Measurements from ENCODE around the gene ABTB2. TPM values are rescaled to one million over a fixed set of nuclear protein-coding genes. Genes with fewer than 3 reads are reported as not detected.

Gene ABTB2
- total RNA-seq, 4 donors from 2014 or later, result 0.79 to 4.1 (median 3.7) TPM

DNA sequence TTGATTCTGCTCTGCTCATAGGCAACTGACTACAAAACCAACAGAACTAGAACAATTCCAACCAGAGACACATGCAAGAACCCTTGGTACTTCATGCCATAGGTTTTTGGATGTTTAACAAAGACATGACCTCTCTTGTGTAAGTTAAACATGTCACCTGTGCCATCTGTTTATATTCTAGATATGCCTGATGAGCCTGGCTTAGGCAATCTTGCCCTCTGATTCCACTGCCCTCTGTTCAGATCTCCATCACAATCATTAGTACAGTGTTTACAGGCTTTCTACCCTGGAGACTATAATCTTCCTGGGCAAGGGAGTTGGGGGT, 40.8 kb downstream of the ABTB2 start:
- no peaks in the 10 kb centered on the region for H3K27me3 ChIP-seq
- DNase-seq, result no peak
- no peaks in the 10 kb centered on the region for H3K36me3 ChIP-seq
- no peaks in the 10 kb centered on the region for H3K4me1 ChIP-seq
- H3K9me3 ChIP-seq, result no peaks in the 10 kb centered on the region
- H3K27ac ChIP-seq, result no peak overlapping the region
- TF ChIP-seq POLR2A (IDR thresholded peaks at IDR 0.05), result no peak
- TF ChIP-seq, protein P1, sequence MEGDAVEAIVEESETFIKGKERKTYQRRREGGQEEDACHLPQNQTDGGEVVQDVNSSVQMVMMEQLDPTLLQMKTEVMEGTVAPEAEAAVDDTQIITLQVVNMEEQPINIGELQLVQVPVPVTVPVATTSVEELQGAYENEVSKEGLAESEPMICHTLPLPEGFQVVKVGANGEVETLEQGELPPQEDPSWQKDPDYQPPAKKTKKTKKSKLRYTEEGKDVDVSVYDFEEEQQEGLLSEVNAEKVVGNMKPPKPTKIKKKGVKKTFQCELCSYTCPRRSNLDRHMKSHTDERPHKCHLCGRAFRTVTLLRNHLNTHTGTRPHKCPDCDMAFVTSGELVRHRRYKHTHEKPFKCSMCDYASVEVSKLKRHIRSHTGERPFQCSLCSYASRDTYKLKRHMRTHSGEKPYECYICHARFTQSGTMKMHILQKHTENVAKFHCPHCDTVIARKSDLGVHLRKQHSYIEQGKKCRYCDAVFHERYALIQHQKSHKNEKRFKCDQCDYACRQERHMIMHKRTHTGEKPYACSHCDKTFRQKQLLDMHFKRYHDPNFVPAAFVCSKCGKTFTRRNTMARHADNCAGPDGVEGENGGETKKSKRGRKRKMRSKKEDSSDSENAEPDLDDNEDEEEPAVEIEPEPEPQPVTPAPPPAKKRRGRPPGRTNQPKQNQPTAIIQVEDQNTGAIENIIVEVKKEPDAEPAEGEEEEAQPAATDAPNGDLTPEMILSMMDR (IDR thresholded peaks at IDR 0.05), result no peak
- H3K4me3 ChIP-seq, result no peak overlapping the region
- intact Hi-C loops (cut with DNase I), result no loop called here

DNA sequence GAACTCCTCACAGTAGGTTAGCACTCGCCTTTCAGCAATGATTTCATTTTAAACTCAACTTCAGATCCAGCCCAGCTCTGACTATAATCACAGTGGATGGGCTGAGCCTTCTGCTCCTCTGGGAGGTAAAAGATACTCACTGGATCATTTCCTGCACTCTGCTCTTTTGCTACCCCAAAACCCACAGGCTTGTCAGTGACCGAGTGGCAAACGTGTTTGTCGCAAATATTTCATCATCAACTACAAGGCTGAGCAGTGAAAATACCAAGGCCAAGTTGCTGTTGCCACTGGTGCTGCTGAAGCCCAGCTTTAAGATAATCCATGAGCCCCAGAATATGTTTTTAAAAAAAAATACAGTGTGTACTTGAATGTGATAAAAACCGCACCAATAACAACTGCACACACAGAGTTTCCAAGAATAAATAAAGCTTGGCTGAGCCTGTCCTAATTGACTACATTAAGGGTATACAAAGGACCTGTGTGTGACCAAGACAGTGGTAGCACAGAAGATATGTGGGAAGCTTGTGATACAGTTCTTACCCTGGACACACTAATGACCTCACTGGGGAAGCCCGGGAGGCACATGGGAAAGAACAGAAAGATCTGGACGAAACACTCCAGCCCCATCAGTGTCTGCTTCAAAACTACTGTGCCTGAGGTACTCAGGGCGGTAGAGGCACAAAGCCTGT, 41.3 kb downstream of the ABTB2 start:
- intact Hi-C loops (cut with DNase I), result no loop called here
- 72 to 74% methylated on average over 8 of the region's 8 CpGs for WGBS, 2 donors
- Histone ChIP-seq H3K9me3 (no peaks in the 10 kb centered on the region), H3K36me3 (no peaks in the 10 kb centered on the region), H3K27ac (no peak overlapping the region), H3K27me3 (no peaks in the 10 kb centered on the region), H3K4me3 (no peak overlapping the region), H3K4me1 (no peaks in the 10 kb centered on the region)
- DNase-seq, result no peak
- TF ChIP-seq, protein P1 (IDR thresholded peaks at IDR 0.05), result no peak
- no peak for TF ChIP-seq POLR2A (IDR thresholded peaks at IDR 0.05)

DNA sequence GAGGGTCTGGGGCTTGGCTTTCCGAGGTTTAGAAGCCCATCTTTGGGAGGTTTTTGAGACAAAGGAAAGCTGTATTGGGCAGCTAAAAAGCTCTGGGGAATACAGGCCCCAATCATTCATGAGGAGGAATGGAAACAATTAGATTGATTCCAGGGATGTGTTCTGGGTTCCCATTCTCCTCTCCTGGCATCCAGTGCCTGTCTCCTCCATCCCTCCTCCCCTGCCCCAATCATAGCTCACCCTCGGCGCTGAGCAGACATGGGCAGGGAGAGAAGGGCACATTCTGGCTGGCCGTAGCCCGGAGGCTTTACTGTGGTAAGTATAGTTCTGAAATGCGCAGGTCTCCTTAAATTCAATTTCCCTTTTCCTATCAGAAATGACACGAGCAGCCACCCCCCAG, 42.4 kb downstream of the ABTB2 start:
- Histone ChIP-seq H3K9me3 (no peaks in the 10 kb centered on the region), H3K4me1 (no peaks in the 10 kb centered on the region), H3K27ac (no peak overlapping the region), H3K4me3 (no peak overlapping the region), H3K27me3 (no peaks in the 10 kb centered on the region), H3K36me3 (no peaks in the 10 kb centered on the region)
- TF ChIP-seq, protein P1 (IDR thresholded peaks at IDR 0.05), result no peak
- no peak for TF ChIP-seq POLR2A (IDR thresholded peaks at IDR 0.05)
- 76 to 77% methylated on average over 7 of the region's 7 CpGs for WGBS, 2 donors
- DNase-seq, result no peak
- intact Hi-C loops (cut with DNase I), result no loop called here

DNA sequence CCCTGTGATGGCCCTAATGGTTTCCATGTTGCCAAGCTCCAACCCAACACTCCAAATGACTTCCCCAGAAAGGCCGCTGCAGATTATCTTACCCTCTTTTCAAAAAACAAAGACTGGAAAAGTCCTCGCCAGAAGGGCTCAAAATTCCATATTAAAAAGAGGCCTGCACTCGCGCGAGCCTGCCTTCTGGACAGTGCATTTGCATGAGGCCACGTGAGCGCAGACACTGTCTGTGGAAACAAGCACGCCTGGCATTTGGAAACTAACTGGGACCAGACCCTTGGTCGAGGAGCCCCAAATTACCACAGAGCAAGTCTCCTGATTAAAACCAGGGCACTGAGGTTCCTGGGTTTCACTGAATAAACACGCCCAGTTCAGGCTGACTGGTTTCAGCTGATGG, 42.9 kb downstream of the ABTB2 start:
- 88% methylated on average over 3 of the region's 10 CpGs; no CpG with 5 or more reads in 1 of the 2 donors for WGBS, 2 donors

DNA sequence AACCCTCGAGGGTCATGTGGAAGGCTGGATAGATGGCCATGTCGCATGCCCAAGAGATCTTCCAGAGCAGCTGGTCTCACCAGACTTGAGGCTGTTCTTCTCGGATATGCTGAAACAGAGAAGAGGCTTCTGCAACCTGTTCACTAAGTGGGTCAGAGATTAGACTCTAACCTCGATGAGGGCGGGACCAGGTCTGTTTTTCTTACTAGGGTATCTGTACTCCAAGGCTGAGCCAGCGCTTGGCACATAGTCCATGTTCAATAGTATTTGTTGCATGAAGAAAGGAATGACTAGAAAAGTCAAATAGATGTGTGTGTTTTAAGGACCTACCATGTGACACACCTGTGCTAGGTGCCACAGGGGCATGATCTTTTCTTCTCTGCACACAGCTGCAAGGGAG, 43.6 kb downstream of the ABTB2 start:
- no peaks in the 10 kb centered on the region for H3K9me3 ChIP-seq
- DNase-seq, result no peak
- WGBS, 2 donors, result 87 to 90% methylated on average over 3 to 6 of the region's 6 CpGs
- TF ChIP-seq POLR2A (IDR thresholded peaks at IDR 0.05), result no peak
- TF ChIP-seq, protein P1 (IDR thresholded peaks at IDR 0.05), result no peak
- peaks cover 0 to under 1% (median 0%) of the 10 kb centered on the region in 3 donors for H3K4me1 ChIP-seq
- no peaks in the 10 kb centered on the region for H3K27me3 ChIP-seq
- H3K36me3 ChIP-seq, result no peaks in the 10 kb centered on the region
- no peak overlapping the region for H3K27ac ChIP-seq
- no peak overlapping the region for H3K4me3 ChIP-seq
- intact Hi-C loops (cut with DNase I), result no loop called here

More for the DNA sequence above, 42.9 kb downstream of the ABTB2 start:
- H3K27ac ChIP-seq, result no peak overlapping the region
- no peaks in the 10 kb centered on the region for H3K4me1 ChIP-seq
- no peak overlapping the region for H3K4me3 ChIP-seq
- DNase-seq, result no peak
- intact Hi-C loops (cut with DNase I), result no loop called here
- TF ChIP-seq POLR2A (IDR thresholded peaks at IDR 0.05), result no peak
- TF ChIP-seq, protein P1 (IDR thresholded peaks at IDR 0.05), result no peak
- H3K27me3 ChIP-seq, result no peaks in the 10 kb centered on the region
- H3K36me3 ChIP-seq, result no peaks in the 10 kb centered on the region
- H3K9me3 ChIP-seq, result no peaks in the 10 kb centered on the region

Data from esophagus squamous epithelium (tissue), 5 donors.